H1 (cell line): Measurements from ENCODE around the gene ANKRD13B. TPM values are rescaled to one million over a fixed set of nuclear protein-coding genes. Genes with fewer than 3 reads are reported as not detected.

Source experiments
- ASH2L ChIP-seq: fragments of 200-600, 300-600 bp; sonication (generic); IDR thresholded peaks from one replicate; pipeline ENCODE4 v1.7.1; 2017; ENCODE audit warnings: low read length
- BACH1 ChIP-seq: IDR thresholded peaks from 2 replicates; pipeline ENCODE4 v1.6.1; 2012; ENCODE audit warnings: low read length, improper control_type of control experiment
- CREB1 ChIP-seq: IDR thresholded peaks from 2 replicates; pipeline ENCODE4 v1.6.1; 2012; ENCODE audit warnings: inconsistent platforms
- KDM5A ChIP-seq: fragments of 200-600 bp; IDR thresholded peaks from 2 replicates; pipeline ENCODE4 v1.7.1; 2012; ENCODE audit warnings: mild to moderate bottlenecking, low read length, inconsistent platforms, mixed read lengths
- RFX5 ChIP-seq: IDR thresholded peaks from 2 replicates; pipeline ENCODE4 v1.6.1; 2011; ENCODE audit warnings: low read depth, low read length, improper control_type of control experiment, borderline replicate concordance
- SIN3A ChIP-seq, 2 experiments: IDR thresholded peaks in 1 of 2; conservative IDR thresholded peaks in 1 of 2; 2 replicates each; pipeline ENCODE4 v1.6.1; 2011 to 2012; ENCODE audit warnings: low read length in 2 of 2, improper control_type of control experiment in 1 of 2, low read depth in 1 of 2, mild to moderate bottlenecking in 1 of 2
- TAF1 ChIP-seq: IDR thresholded peaks from 2 replicates; pipeline ENCODE4 v1.6.1; 2011; ENCODE audit warnings: mild to moderate bottlenecking, low read depth, low read length
- TCF12 ChIP-seq: IDR thresholded peaks from 2 replicates; pipeline ENCODE4 v1.6.1; 2011; ENCODE audit warnings: low read depth, mild to moderate bottlenecking, low read length
- polyA plus RNA-seq, 7 experiments: library from polyadenylated mRNA; depleted of rRNA in 3 of 7; stranded (reverse) in 5 of 7; unstranded in 2 of 7; fragments of >200 nt in 5 of 7; fragments of 200-250 nt in 2 of 7; gene quantifications; 1 replicate in 5 of 7; 2 replicates in 1 of 7; 4 replicates in 1 of 7; pipeline versions ENCODE4 v1.2.1 to v1.2.3, GENCODE V29; 2011 to 2013; ENCODE audit warnings: missing spikeins in 2 of 7, mixed read lengths in 2 of 7
- total RNA-seq: library from RNA; stranded (reverse); fragmentation: NEBNext Ultra II Directional; extraction: Animal tissue kit (Norgen Biotek cat#: 25700); gene quantifications from 2 replicates; pipeline ENCODE4 v1.2.1, GENCODE V29; 2021
- TF ChIP-seq, protein P1 (sequence below): IDR thresholded peaks from 2 replicates; pipeline ENCODE4 v1.6.1; 2012; ENCODE audit warnings: inconsistent platforms
- TF ChIP-seq, protein P2 (sequence below), 3 experiments: IDR thresholded peaks; 1 replicate in 2 of 3; 2 replicates in 1 of 3; pipeline versions ENCODE4 v1.5.1 to v1.6.1; 2011; ENCODE audit warnings: low read length in 3 of 3, mild to moderate bottlenecking in 3 of 3, inconsistent platforms in 2 of 3, low read depth in 1 of 3, moderate library complexity in 1 of 3; ENCODE audit not compliant: insufficient read depth in 1 of 3; ENCODE audit errors: control extremely low read depth in 1 of 3
- TF ChIP-seq, protein P3 (sequence below): IDR thresholded peaks from 2 replicates; pipeline ENCODE4 v1.6.1; 2012; ENCODE audit warnings: inconsistent platforms

Gene ANKRD13B
- total and polyA plus RNA-seq, 2 of the 8 experiments (the other 6 are each of a cell fraction or from before 2014, with no cell fraction given) = 16.4 to 48.5 TPM

- TF ChIP-seq BACH1 (peak; percentile 82), RFX5 (no peak), ASH2L (no peak), CREB1 (0 out of 2 replicates have a peak, but pooled peaks have one; percentile 36), TAF1 (no peak), SIN3A (conservative IDR thresholded peaks at IDR 0.05 in 1 of 2, IDR thresholded peaks at IDR 0.05 in 1 of 2; ENCODE audit: low read depth in 1 of 2, low read length in 2 of 2) (peak in 1 of 2 experiments; percentile 64; a peak in 1 of 4 replicates), TCF12 (no peak), KDM5A (no peak)
- TF ChIP-seq, protein P1, sequence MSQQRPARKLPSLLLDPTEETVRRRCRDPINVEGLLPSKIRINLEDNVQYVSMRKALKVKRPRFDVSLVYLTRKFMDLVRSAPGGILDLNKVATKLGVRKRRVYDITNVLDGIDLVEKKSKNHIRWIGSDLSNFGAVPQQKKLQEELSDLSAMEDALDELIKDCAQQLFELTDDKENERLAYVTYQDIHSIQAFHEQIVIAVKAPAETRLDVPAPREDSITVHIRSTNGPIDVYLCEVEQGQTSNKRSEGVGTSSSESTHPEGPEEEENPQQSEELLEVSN = peak; percentile 67
- TF ChIP-seq, protein P2, sequence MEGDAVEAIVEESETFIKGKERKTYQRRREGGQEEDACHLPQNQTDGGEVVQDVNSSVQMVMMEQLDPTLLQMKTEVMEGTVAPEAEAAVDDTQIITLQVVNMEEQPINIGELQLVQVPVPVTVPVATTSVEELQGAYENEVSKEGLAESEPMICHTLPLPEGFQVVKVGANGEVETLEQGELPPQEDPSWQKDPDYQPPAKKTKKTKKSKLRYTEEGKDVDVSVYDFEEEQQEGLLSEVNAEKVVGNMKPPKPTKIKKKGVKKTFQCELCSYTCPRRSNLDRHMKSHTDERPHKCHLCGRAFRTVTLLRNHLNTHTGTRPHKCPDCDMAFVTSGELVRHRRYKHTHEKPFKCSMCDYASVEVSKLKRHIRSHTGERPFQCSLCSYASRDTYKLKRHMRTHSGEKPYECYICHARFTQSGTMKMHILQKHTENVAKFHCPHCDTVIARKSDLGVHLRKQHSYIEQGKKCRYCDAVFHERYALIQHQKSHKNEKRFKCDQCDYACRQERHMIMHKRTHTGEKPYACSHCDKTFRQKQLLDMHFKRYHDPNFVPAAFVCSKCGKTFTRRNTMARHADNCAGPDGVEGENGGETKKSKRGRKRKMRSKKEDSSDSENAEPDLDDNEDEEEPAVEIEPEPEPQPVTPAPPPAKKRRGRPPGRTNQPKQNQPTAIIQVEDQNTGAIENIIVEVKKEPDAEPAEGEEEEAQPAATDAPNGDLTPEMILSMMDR (IDR thresholded peaks at IDR 0.05; ENCODE audit: control extremely low read depth in 1 of 3, insufficient read depth in 1 of 3, low read depth in 1 of 3, low read length in 3 of 3) = peak; percentile 66 to 83 (median 72)
- TF ChIP-seq, protein P3, sequence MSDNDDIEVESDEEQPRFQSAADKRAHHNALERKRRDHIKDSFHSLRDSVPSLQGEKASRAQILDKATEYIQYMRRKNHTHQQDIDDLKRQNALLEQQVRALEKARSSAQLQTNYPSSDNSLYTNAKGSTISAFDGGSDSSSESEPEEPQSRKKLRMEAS = peak; percentile 98
- TF ChIP-seq, all 59 proteins: peak for 10
Observed at GRCh38 chr17:29572691-29573557, 20.0 kb upstream of the ANKRD13B start (continued).
